Epithelial cell of esophagus (primary cell): ENCODE measurements around the gene SORBS1.

Source experiments
- DNase-seq: peaks from one replicate; pipeline ENCODE4 v3.0.0; 2010; ENCODE audit warnings: low read depth
- H3K4me3 ChIP-seq: 2 replicates; pipeline ENCODE4 v1.5.1; 2011; ENCODE audit warnings: mild to moderate bottlenecking, low read length, control low read depth
- TF ChIP-seq, protein P1 (sequence below): IDR thresholded peaks from 2 replicates; pipeline ENCODE4 v1.5.1; 2011; ENCODE audit warnings: low read depth, mild to moderate bottlenecking, low read length, control low read depth, inconsistent platforms; ENCODE audit not compliant: insufficient read depth; ENCODE audit errors: missing control alignments

The SORBS1 gene

DNA sequence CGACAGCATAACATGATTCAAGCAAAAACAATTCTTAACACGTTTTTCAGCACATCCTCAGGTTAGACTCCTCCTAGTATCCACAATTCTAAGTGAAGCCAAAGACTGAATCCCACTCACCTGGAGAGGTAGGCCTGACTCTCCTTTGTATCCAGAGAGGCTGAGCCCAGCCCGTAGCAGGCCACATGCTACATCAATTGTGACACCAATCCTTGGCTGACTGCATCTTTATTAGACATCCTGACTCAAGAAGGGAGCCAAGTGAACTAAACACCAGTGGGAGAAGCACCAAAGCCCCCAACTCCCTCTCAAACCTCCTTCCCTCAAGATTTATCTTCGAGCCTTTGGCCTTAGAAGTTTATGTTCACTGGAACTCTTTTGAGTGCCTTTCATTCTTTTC lies 144.9 kb downstream of the SORBS1 start:
- TF ChIP-seq, protein P1, sequence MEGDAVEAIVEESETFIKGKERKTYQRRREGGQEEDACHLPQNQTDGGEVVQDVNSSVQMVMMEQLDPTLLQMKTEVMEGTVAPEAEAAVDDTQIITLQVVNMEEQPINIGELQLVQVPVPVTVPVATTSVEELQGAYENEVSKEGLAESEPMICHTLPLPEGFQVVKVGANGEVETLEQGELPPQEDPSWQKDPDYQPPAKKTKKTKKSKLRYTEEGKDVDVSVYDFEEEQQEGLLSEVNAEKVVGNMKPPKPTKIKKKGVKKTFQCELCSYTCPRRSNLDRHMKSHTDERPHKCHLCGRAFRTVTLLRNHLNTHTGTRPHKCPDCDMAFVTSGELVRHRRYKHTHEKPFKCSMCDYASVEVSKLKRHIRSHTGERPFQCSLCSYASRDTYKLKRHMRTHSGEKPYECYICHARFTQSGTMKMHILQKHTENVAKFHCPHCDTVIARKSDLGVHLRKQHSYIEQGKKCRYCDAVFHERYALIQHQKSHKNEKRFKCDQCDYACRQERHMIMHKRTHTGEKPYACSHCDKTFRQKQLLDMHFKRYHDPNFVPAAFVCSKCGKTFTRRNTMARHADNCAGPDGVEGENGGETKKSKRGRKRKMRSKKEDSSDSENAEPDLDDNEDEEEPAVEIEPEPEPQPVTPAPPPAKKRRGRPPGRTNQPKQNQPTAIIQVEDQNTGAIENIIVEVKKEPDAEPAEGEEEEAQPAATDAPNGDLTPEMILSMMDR, result no peak
- DNase-seq, result no peak
- H3K4me3 ChIP-seq, result no peak overlapping the region

DNA sequence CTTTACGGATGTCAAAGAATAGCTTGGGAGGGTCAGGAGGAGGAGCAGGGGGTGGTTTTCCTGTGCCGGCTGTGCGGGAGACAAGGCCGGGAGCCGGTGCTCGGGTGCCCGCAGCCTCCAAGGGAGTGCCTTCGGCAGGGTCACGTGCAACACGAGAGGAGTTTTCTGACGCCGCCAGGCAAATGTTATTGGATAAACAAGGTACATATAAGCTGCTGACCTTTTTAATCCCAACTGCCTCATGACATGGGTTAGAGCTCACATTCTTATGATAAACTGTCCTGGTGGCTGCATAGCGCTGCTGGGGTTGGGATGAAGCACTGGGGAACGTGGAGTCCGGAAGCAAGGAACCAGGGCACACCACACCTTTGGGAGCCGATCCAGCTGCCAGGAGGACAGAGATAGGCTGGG lies 145.5 kb downstream of the SORBS1 start:
- H3K4me3 ChIP-seq, result no peak overlapping the region
- TF ChIP-seq, protein P1, result no peak
- DNase-seq, result no peak

DNA sequence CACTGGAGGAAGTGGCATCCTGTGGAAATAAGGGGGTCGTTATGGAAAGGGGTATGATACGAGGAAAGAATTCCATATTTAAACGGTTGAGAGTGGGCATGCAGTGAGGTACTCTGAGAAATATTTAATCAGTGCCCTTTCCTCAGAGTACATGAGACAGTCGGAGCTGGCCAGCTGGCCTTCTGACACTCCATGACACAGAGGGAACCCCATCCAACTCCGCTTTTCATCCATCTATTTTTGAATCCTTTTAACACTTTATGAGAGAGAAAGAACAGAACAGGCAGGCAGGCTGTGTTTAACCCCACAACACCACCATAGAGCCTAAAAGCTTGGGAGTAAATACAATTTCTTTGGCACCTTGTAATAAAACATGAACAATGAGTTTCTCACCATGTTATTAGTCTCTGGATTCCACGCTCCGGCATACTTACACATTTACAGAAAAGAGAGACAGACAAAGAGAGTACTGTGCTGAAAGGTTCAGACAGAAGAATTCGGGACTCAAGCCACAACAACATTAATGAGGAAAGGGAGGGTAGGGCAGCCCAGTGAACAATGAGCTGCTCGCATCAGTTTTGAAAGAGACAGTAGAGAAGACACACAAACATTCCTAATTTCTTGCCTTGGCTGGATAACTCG lies 146.2 kb downstream of the SORBS1 start:
- H3K4me3 ChIP-seq, result no peak overlapping the region
- no peak for DNase-seq
- TF ChIP-seq, protein P1, result no peak

DNA sequence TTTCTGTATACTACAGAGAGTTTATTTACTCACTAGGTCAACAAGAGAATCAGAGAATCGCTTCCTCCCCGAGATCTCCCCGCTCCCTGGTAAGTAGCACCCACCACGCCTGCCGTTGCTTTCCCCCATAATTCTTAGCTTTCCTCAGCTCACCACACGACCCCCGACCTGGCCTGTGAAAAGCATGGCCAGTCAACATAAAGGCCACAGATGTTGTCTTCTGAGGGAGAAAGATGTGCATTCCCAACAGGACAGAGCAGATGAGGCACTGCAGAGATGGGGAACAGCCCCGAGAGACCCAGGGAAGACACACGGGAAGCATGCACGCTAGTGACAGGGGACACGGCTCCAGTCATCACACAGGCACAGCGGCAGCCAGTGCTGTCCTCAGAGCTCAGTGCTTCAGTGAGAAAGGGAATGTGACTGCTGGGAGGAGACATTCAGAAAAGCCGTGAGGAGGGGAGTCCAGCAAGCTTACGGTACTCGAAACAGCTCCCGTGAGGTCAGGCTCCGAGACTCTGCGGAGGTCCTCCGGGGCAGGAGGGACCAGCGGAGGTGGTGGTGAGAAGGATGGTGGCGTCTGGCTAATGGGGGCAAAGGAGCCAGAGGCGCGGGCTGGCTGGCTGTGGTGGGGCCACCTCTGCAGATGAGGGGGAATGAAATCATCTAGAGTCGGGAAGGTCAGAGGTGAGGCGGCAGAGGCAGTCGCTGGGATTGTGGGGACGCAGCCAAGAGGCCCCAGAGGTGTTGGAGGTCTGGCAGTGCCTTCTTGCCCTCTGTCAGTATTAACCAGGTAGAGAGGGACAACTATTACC lies 146.9 kb downstream of the SORBS1 start:
- no peak overlapping the region for H3K4me3 ChIP-seq
- DNase-seq, result no peak
- TF ChIP-seq, protein P1, result no peak

DNA sequence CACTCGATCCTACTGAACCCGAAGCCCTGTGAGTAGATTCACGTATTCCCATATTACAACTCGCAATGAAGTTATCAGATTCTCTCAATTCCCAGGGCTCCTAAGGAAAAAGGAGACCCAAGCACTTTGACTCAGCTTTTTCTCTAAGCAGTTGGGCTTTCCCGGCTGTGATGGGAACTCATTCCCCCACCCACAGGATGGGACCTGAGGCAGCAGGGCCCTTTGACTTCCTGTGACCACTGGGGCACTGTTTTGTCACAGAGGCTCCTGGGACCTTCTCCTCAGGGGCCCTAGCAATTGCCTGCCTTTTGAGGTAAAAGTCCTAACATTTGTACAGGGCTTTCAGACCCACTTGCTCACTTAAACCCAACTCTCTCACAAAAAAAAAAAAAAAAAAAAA lies 147.6 kb downstream of the SORBS1 start:
- TF ChIP-seq, protein P1, result no peak
- no peak overlapping the region for H3K4me3 ChIP-seq

DNA sequence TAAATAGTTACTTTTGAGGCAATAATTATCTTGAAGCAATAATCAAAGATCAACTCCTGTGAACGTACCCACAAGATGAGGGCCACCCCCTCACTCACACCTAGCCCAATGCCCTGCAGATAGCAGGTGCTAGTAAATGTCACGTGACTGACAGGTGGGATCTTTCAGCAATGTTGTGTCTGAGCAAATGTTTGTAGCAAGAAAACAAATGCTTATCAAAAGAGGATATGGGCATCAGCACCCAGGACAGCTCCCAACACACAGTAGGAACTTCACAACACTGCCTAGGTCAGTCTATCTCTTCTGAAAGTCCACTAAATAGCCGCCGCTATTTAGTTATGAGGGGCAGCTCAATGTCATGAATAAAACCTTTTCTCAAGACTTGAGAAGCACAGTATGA lies 149.5 kb downstream of the SORBS1 start:
- no peak for DNase-seq
- H3K4me3 ChIP-seq, result no peak overlapping the region
- TF ChIP-seq, protein P1, result no peak

More for the DNA sequence above, 147.6 kb downstream of the SORBS1 start:
- DNase-seq, result no peak
